Stimulated activated naive B cell treated with anti-CD40 and anti-IgM and Interleukin-4, amounts not matched to agents 10 μg/mL and 1 μg/mL and 100 μg/mL, for 72 hours (primary cell): ENCODE measurements around the gene PLCL1.
A peak's percentile ranks its signal among the peaks of the same experiment; 100 is the strongest.

Experiments used
- ATAC-seq, 2 donors: fragments of 150-1000 bp; cut with Tn5 transposase; replicated peaks; 2 replicates each; pipeline ENCODE4 v1.10.0; 2021; ENCODE audit warnings: moderate library complexity in 1 of 2
- DNase-seq: peaks from one replicate; pipeline ENCODE4 v3.0.0; 2021
- H3K27ac Mint-ChIP-seq: one replicate; pipeline ENCODE4 v1.8.0; 2022; ENCODE audit warnings: mild to moderate bottlenecking, mixed read lengths
- H3K27me3 Mint-ChIP-seq, 2 donors: one replicate each; pipeline ENCODE4 v1.8.0; 2022; ENCODE audit warnings: mixed read lengths in 2 of 2
- H3K36me3 Mint-ChIP-seq, 2 donors: one replicate each; pipeline ENCODE4 v1.8.0; 2022; ENCODE audit warnings: mixed read lengths in 2 of 2, mild to moderate bottlenecking in 1 of 2
- H3K4me1 Mint-ChIP-seq, 2 donors: one replicate each; pipeline ENCODE4 v1.8.0; 2022; ENCODE audit warnings: mixed read lengths in 2 of 2, mild to moderate bottlenecking in 1 of 2
- H3K4me3 Mint-ChIP-seq, 2 donors: one replicate each; pipeline ENCODE4 v1.8.0; 2022; ENCODE audit warnings: mild to moderate bottlenecking in 2 of 2, mixed read lengths in 2 of 2, moderate library complexity in 1 of 2
- H3K9me3 Mint-ChIP-seq, 2 donors: one replicate each; pipeline ENCODE4 v1.8.0; 2022; ENCODE audit warnings: mixed read lengths in 2 of 2, mild to moderate bottlenecking in 1 of 2

Gene PLCL1

GRCh38 chr2:198102856-198103255, 298.5 kb downstream of the PLCL1 start:
- Mint-ChIP-seq H3K4me1 (no peaks in the 10 kb centered on the region), H3K27me3 (no peaks in the 10 kb centered on the region), H3K9me3 (peaks cover 3 to 5% of the 10 kb centered on the region in 2 donors), H3K4me3 (no peak overlapping the region), H3K27ac (no peak overlapping the region), H3K36me3 (no peaks in the 10 kb centered on the region)
- DNase-seq, result no peak
- ATAC-seq, result no peak

- no peaks in the 10 kb centered on the region for H3K4me1 Mint-ChIP-seq
- DNase-seq, result no peak
- no peak overlapping the region for H3K27ac Mint-ChIP-seq
- H3K4me3 Mint-ChIP-seq, result no peak overlapping the region
- no peak for ATAC-seq
- H3K9me3 Mint-ChIP-seq, result peaks cover 3 to 5% of the 10 kb centered on the region in 2 donors
- peaks cover 0 to 4% of the 10 kb centered on the region in 2 donors for H3K27me3 Mint-ChIP-seq
- H3K36me3 Mint-ChIP-seq, result no peaks in the 10 kb centered on the region
Measured at GRCh38 chr2:198106621-198107385, 302.4 kb downstream of the PLCL1 start.

- peaks cover 0 to 4% of the 10 kb centered on the region in 2 donors for H3K27me3 Mint-ChIP-seq
- H3K36me3 Mint-ChIP-seq, result no peaks in the 10 kb centered on the region
- no peak overlapping the region for H3K27ac Mint-ChIP-seq
- no peak overlapping the region for H3K4me3 Mint-ChIP-seq
- DNase-seq (no peak), ATAC-seq (no peak)
- peaks cover 0 to 1% of the 10 kb centered on the region in 2 donors for H3K9me3 Mint-ChIP-seq
- no peaks in the 10 kb centered on the region for H3K4me1 Mint-ChIP-seq
Measured at GRCh38 chr2:198113316-198113715, 308.9 kb downstream of the PLCL1 start.

GRCh38 chr2:198114064-198114463, 309.7 kb downstream of the PLCL1 start:
- DNase-seq (no peak), ATAC-seq (no peak)
- Mint-ChIP-seq H3K36me3 (no peaks in the 10 kb centered on the region), H3K27ac (no peak overlapping the region), H3K4me3 (no peak overlapping the region), H3K9me3 (peaks cover 0 to 1% of the 10 kb centered on the region in 2 donors), H3K4me1 (no peaks in the 10 kb centered on the region), H3K27me3 (peaks cover 0 to 4% of the 10 kb centered on the region in 2 donors)

GRCh38 chr2:198115201-198115600, 310.8 kb downstream of the PLCL1 start:
- Mint-ChIP-seq H3K36me3 (no peaks in the 10 kb centered on the region), H3K27ac (no peak overlapping the region), H3K27me3 (peaks cover 0 to 3% of the 10 kb centered on the region in 2 donors), H3K4me1 (no peaks in the 10 kb centered on the region), H3K4me3 (no peak overlapping the region), H3K9me3 (peaks cover 0 to 1% of the 10 kb centered on the region in 2 donors)
- no peak for ATAC-seq
- DNase-seq, result no peak

GRCh38 chr2:198116756-198117155, 312.4 kb downstream of the PLCL1 start:
- Mint-ChIP-seq H3K4me3 (no peak overlapping the region), H3K9me3 (peaks cover 0 to 1% of the 10 kb centered on the region in 2 donors), H3K27ac (no peak overlapping the region), H3K36me3 (no peaks in the 10 kb centered on the region), H3K27me3 (no peaks in the 10 kb centered on the region), H3K4me1 (no peaks in the 10 kb centered on the region)
- no peak for ATAC-seq
- no peak for DNase-seq

- Mint-ChIP-seq H3K27me3 (no peaks in the 10 kb centered on the region), H3K4me3 (no peak overlapping the region), H3K4me1 (no peaks in the 10 kb centered on the region)
Measured at GRCh38 chr2:198117406-198118041, 313.1 kb downstream of the PLCL1 start.

GRCh38 chr2:198127627-198128026, 323.2 kb downstream of the PLCL1 start:
- ATAC-seq, result peak; percentile 57 to 62
- Mint-ChIP-seq H3K27ac (no peak overlapping the region), H3K9me3 (no peaks in the 10 kb centered on the region), H3K27me3 (peaks cover 0 to 7% of the 10 kb centered on the region in 2 donors), H3K4me3 (no peak overlapping the region), H3K4me1 (no peaks in the 10 kb centered on the region), H3K36me3 (no peaks in the 10 kb centered on the region)
- no peak for DNase-seq

More at GRCh38 chr2:198117406-198118041, 313.1 kb downstream of the PLCL1 start:
- ATAC-seq (no peak), DNase-seq (no peak)
- Mint-ChIP-seq H3K9me3 (peaks cover 0 to 1% of the 10 kb centered on the region in 2 donors), H3K27ac (no peak overlapping the region), H3K36me3 (no peaks in the 10 kb centered on the region)

GRCh38 chr2:198129609-198130008, 325.2 kb downstream of the PLCL1 start:
- H3K4me3 Mint-ChIP-seq, result no peak overlapping the region
- no peaks in the 10 kb centered on the region for H3K4me1 Mint-ChIP-seq
- peaks cover 0 to 7% of the 10 kb centered on the region in 2 donors for H3K27me3 Mint-ChIP-seq
- no peak for ATAC-seq
- no peaks in the 10 kb centered on the region for H3K36me3 Mint-ChIP-seq
- DNase-seq, result no peak
- H3K9me3 Mint-ChIP-seq, result no peaks in the 10 kb centered on the region
- H3K27ac Mint-ChIP-seq, result no peak overlapping the region

GRCh38 chr2:198134293-198134955, 330.0 kb downstream of the PLCL1 start:
- DNase-seq (no peak), ATAC-seq (no peak)
- no peaks in the 10 kb centered on the region for H3K4me1 Mint-ChIP-seq
- H3K4me3 Mint-ChIP-seq, result no peak overlapping the region
- no peaks in the 10 kb centered on the region for H3K36me3 Mint-ChIP-seq
- no peak overlapping the region for H3K27ac Mint-ChIP-seq
- H3K9me3 Mint-ChIP-seq, result peaks cover 2 to 4% of the 10 kb centered on the region in 2 donors
- peaks cover 0 to 7% of the 10 kb centered on the region in 2 donors for H3K27me3 Mint-ChIP-seq

- H3K27ac Mint-ChIP-seq, result no peak overlapping the region
- H3K4me1 Mint-ChIP-seq, result no peaks in the 10 kb centered on the region
- H3K4me3 Mint-ChIP-seq, result no peak overlapping the region
- DNase-seq, result no peak
- peaks cover 0 to 7% of the 10 kb centered on the region in 2 donors for H3K27me3 Mint-ChIP-seq
- peaks cover 2 to 4% of the 10 kb centered on the region in 2 donors for H3K9me3 Mint-ChIP-seq
- no peaks in the 10 kb centered on the region for H3K36me3 Mint-ChIP-seq
- ATAC-seq, result no peak
Measured at GRCh38 chr2:198135481-198135934, 331.1 kb downstream of the PLCL1 start.

- Mint-ChIP-seq H3K4me3 (no peak overlapping the region), H3K4me1 (no peaks in the 10 kb centered on the region), H3K27ac (no peak overlapping the region), H3K27me3 (peaks cover 0 to 2% of the 10 kb centered on the region in 2 donors), H3K9me3 (peaks cover 2 to 4% of the 10 kb centered on the region in 2 donors), H3K36me3 (no peaks in the 10 kb centered on the region)
- no peak for ATAC-seq
- no peak for DNase-seq
Measured at GRCh38 chr2:198136142-198136541, 331.7 kb downstream of the PLCL1 start.

- Mint-ChIP-seq H3K4me3 (no peak overlapping the region), H3K27me3 (no peaks in the 10 kb centered on the region), H3K27ac (no peak overlapping the region), H3K36me3 (no peaks in the 10 kb centered on the region), H3K9me3 (peaks cover 2 to 4% of the 10 kb centered on the region in 2 donors), H3K4me1 (no peaks in the 10 kb centered on the region)
- DNase-seq (no peak), ATAC-seq (no peak)
Measured at GRCh38 chr2:198137733-198138132, 333.3 kb downstream of the PLCL1 start.

GRCh38 chr2:198141726-198142125, 337.3 kb downstream of the PLCL1 start:
- Mint-ChIP-seq H3K27me3 (no peaks in the 10 kb centered on the region), H3K27ac (no peak overlapping the region), H3K4me3 (no peak overlapping the region), H3K4me1 (no peaks in the 10 kb centered on the region), H3K9me3 (peaks cover 2 to 4% of the 10 kb centered on the region in 2 donors), H3K36me3 (no peaks in the 10 kb centered on the region)
- ATAC-seq (no peak), DNase-seq (no peak)
